HepG2 (cell line): ENCODE data around the gene JMJD1C. TPM values are rescaled to one million over a fixed set of nuclear protein-coding genes. Genes with fewer than 3 reads are reported as not detected.

Source experiments
- ARID5B ChIP-seq: IDR thresholded peaks from 2 replicates; pipeline ENCODE4 v1.4.0; 2020; ENCODE audit warnings: mild to moderate bottlenecking, missing genetic modification reagents
- ASH2L ChIP-seq: fragments of 300-600, 200-600 bp; sonication (generic); IDR thresholded peaks from 2 replicates; pipeline ENCODE4 v1.7.0; 2017; ENCODE audit warnings: low read depth, mild to moderate bottlenecking, moderate library complexity, mixed read lengths, low read length; ENCODE audit not compliant: insufficient read length
- ATF6 ChIP-seq: sonication (generic); formaldehyde crosslinking; conservative IDR thresholded peaks from 2 replicates; pipeline ENCODE4 v1.4.0; 2020; ENCODE audit warnings: missing genetic modification reagents
- FOXA1 ChIP-seq, 2 experiments: fragments of 450-650 bp in 1 of 2; sonication (generic) in 1 of 2; formaldehyde crosslinking in 1 of 2; IDR thresholded peaks; 2 replicates each; pipeline versions ENCODE4 v1.4.0 to v1.6.1; 2016 to 2020; ENCODE audit warnings: missing genetic modification reagents in 1 of 2
- LBX2 ChIP-seq: sonication (generic); formaldehyde crosslinking; IDR thresholded peaks from 2 replicates; pipeline ENCODE4 v1.5.0; 2020; ENCODE audit warnings: missing genetic modification reagents, mild to moderate bottlenecking, borderline replicate concordance
- MZF1 ChIP-seq: sonication (generic); formaldehyde crosslinking; IDR thresholded peaks from 2 replicates; pipeline ENCODE4 v1.8.1; 2023; ENCODE audit warnings: mild to moderate bottlenecking, missing genetic modification reagents, borderline replicate concordance
- SAP130 ChIP-seq: IDR thresholded peaks from 2 replicates; pipeline ENCODE4 v1.6.1; 2016; ENCODE audit warnings: low read depth
- TRAFD1 ChIP-seq: sonication (generic); formaldehyde crosslinking; IDR thresholded peaks from 2 replicates; pipeline ENCODE4 v1.5.1; 2020; ENCODE audit warnings: missing genetic modification reagents, mild to moderate bottlenecking, borderline replicate concordance
- TRIM22 ChIP-seq: fragments of 450-650 bp; IDR thresholded peaks from 2 replicates; pipeline ENCODE4 v1.6.1; 2017
- ZNF503 ChIP-seq: sonication (generic); formaldehyde crosslinking; IDR thresholded peaks from 2 replicates; pipeline ENCODE4 v1.4.0; 2020; ENCODE audit warnings: missing genetic modification reagents
- ZNF589 ChIP-seq: sonication (generic); formaldehyde crosslinking; conservative IDR thresholded peaks from 2 replicates; pipeline ENCODE4 v1.8.0; 2022; ENCODE audit warnings: mild to moderate bottlenecking, moderate library complexity, missing genetic modification reagents
- ZNF709 ChIP-seq: sonication (generic); formaldehyde crosslinking; IDR thresholded peaks from 2 replicates; pipeline ENCODE4 v1.5.0; 2020; ENCODE audit warnings: mild to moderate bottlenecking, missing genetic modification reagents
- polyA plus RNA-seq, 8 experiments: library from polyadenylated mRNA; depleted of rRNA in 3 of 8; stranded (reverse) in 7 of 8; unstranded in 1 of 8; fragments of >200 nt; fragmentation: Illumina TruSeq in 4 of 8; extraction: Trizol in 4 of 8; gene quantifications; 2 replicates each; pipeline versions ENCODE4 v1.2.1 to v1.2.3, GENCODE V29; 2011 to 2016; ENCODE audit warnings: low read depth in 4 of 8, missing spikeins in 1 of 8, mixed read lengths in 1 of 8; ENCODE audit not compliant: insufficient read depth in 1 of 8
- total RNA-seq, 5 experiments: library from RNA; depleted of rRNA; stranded (reverse); fragments of >200 nt; fragmentation: Illumina TruSeq; extraction: Trizol; gene quantifications; 2 replicates each; pipeline ENCODE4 v1.2.3, GENCODE V29; 2016; ENCODE audit warnings: low read depth in 1 of 5
- TF ChIP-seq, protein P1 (sequence below): sonication (generic); formaldehyde crosslinking; IDR thresholded peaks from 2 replicates; pipeline ENCODE4 v1.4.0; 2020; ENCODE audit warnings: missing genetic modification reagents, mild to moderate bottlenecking, borderline replicate concordance

JMJD1C gene
- total and polyA plus RNA-seq, 2 of the 13 experiments (the other 11 are each of a cell fraction or from before 2014, with no cell fraction given) = 42.3 to 42.7 TPM

- TF ChIP-seq TRIM22 (no peak), MZF1 (CRISPR knock-in tag) (no peak), LBX2 (CRISPR knock-in tag) (no peak), ASH2L (peak; percentile 25), SAP130 (peak; percentile 34; the same call in 1 of the 2 replicates), FOXA1 (IDR thresholded peaks at IDR 0.05) (no peak), FOXA1 (CRISPR knock-in tag; IDR thresholded peaks at IDR 0.05) (peak; percentile 74), ZNF589 (CRISPR knock-in tag) (no peak), ARID5B (CRISPR knock-in tag) (peak; percentile 61; the same call in 1 of the 2 replicates), ZNF503 (CRISPR knock-in tag) (0 out of 2 replicates have a peak, but pooled peaks have one; percentile 44), ATF6 (CRISPR knock-in tag) (no peak), TRAFD1 (no peak), ZNF709 (no peak)
- TF ChIP-seq, protein P1, sequence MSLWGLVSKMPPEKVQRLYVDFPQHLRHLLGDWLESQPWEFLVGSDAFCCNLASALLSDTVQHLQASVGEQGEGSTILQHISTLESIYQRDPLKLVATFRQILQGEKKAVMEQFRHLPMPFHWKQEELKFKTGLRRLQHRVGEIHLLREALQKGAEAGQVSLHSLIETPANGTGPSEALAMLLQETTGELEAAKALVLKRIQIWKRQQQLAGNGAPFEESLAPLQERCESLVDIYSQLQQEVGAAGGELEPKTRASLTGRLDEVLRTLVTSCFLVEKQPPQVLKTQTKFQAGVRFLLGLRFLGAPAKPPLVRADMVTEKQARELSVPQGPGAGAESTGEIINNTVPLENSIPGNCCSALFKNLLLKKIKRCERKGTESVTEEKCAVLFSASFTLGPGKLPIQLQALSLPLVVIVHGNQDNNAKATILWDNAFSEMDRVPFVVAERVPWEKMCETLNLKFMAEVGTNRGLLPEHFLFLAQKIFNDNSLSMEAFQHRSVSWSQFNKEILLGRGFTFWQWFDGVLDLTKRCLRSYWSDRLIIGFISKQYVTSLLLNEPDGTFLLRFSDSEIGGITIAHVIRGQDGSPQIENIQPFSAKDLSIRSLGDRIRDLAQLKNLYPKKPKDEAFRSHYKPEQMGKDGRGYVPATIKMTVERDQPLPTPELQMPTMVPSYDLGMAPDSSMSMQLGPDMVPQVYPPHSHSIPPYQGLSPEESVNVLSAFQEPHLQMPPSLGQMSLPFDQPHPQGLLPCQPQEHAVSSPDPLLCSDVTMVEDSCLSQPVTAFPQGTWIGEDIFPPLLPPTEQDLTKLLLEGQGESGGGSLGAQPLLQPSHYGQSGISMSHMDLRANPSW (CRISPR knock-in tag) = no peak
Observed at GRCh38 chr10:63506554-63506953, 40.8 kb upstream of the JMJD1C start (continued).
